ENCODE measurements around the gene PRRX2.
"Not testable (repeated sequence)": the region's sequence is repeated elsewhere in the genome, so short reads cannot be mapped to it uniquely, and the experiment has no call there.

The PRRX2 gene

GRCh38 chr9:129731477-129732085, 66.1 kb downstream of the PRRX2 start:
- DNase-seq (ENCODE audit: low read depth in 2 of 2), result no peak

- DNase-seq (ENCODE audit: low read depth in 2 of 2), result no peak
Measured at GRCh38 chr9:129732100-129732499, 66.7 kb downstream of the PRRX2 start.

- DNase-seq (ENCODE audit: low read depth in 2 of 2), result no peak
Measured at GRCh38 chr9:129732946-129733631, 67.6 kb downstream of the PRRX2 start.

DNA sequence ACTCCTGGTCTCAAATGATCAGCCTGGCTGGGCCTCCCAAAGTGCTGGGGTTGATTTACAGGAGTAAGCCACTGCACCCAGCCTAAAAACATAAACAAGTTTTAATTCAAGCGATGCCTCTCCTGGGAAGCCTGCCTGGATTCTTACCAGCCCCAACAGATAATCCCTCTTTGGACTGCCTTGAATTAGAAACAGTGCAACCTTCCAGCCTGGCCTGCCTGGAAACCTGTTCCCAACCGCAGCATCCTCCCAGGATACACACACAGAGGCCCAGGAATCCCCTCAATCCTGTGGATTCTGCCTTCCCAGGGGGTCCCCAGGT, 68.1 kb downstream of the PRRX2 start:
- DNase-seq (ENCODE audit: low read depth in 2 of 2), result no peak

GRCh38 chr9:129735546-129735945, 70.1 kb downstream of the PRRX2 start:
- DNase-seq (ENCODE audit: low read depth in 2 of 2), result no peak

GRCh38 chr9:129736334-129736733, 70.9 kb downstream of the PRRX2 start:
- DNase-seq (ENCODE audit: low read depth in 2 of 2), result no peak

GRCh38 chr9:129737479-129738274, 72.2 kb downstream of the PRRX2 start:
- peak; percentile 74 to 83 for DNase-seq (ENCODE audit: low read depth in 2 of 2)

GRCh38 chr9:129739432-129739831, 74.0 kb downstream of the PRRX2 start:
- no peak for DNase-seq (ENCODE audit: low read depth in 2 of 2)

DNA sequence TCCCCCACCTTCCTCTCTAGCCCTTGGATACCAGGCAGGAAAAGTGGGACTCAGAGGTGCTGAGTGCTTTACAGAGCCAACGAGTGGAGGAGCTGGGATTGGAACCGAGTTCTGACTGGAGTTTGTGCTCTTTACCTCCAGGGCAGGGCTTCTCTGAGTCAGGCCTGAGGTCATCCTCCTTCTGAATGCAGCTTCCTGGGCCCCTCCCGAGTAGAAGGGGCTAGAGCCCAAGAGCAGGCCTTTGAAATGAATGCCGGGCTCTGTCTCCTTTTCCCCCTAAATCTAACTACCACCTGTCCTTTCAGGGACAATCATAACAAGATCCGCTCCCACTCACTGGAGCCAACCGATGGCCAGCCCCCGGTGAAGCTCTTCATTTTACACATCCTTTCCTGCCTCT, 74.7 kb downstream of the PRRX2 start:
- no peak for DNase-seq (ENCODE audit: low read depth in 2 of 2)

DNA sequence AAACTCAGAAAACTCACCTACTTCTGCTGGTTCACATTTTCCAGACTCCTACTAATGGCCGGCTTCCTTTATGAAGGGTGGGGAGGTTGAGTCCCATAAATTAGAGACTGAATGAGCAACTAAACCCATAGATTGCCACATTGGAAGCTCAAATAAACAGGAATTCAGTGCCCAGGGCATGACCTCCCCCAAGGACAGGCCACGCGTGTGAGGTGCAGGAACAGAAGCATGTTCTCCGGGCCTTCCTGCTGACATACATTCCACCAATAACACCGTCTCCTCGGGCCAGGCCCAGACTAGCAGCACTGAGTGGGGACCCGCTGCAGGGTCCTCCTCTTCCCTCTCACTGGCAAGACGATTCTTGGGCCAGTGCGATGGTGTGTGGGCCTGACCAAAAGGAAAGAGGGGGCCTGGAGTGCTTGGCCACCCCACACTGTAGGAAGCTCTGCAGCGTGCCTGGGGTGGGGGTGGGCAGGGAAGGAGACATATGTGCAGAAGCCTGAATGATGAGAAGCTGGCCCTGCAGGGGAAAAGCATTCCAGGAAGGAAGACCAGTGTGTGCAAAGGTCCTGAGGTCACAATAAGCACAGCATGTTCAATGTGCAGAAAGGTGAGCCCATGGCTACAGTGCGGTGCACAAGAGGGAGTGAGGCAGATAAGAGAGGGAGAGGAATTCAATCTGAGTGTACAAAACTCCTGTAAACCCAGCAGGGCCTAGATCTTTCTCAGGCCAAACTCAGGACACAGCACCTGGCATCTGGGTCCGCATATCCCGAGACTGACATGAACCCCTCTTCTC, 75.4 kb downstream of the PRRX2 start:
- DNase-seq (ENCODE audit: low read depth in 2 of 2), result no peak

DNA sequence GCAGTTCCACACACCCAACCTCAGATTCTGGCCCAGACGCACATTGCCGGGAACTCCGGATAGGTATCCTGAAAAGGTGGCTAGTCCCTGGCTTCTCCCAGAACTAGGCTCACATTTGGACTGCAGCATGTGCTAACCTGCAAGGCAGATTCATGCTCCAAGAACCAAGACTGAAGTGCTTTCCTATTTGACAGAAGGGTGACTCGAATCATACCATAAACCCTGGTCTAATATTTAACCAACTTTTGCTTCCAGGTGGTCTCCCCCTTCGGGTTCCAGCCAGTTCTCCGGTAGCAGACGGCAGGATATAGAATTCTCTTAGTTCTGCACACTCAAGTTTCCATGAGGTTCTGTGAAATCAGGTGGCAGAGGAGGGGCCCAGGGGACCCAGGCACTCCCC, 79.8 kb downstream of the PRRX2 start:
- DNase-seq (ENCODE audit: low read depth in 2 of 2), result no peak

GRCh38 chr9:129746092-129746777, 80.8 kb downstream of the PRRX2 start:
- no peak for DNase-seq (ENCODE audit: low read depth in 2 of 2)

DNA sequence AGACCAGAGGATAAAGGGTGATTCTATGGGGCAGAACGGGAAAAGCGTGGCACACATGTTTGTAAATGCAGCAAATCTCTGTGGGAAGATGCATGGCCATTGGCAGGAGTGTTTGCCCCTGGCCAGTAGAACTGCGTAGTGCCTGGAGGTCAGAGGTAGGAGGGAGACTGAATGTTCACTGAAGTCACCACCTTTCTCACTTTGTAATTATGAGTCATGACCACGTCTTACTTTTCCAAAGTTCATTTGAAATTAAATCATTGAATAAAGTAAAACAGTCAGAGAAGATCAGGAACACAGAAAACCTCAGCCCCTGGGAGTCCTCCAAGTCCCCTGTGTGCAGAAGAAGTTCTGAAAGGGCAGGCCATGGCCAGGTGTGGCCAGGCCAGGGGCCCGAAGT, 82.8 kb downstream of the PRRX2 start:
- DNase-seq (ENCODE audit: low read depth in 2 of 2), result no peak

GRCh38 chr9:129749052-129749451, 83.6 kb downstream of the PRRX2 start:
- DNase-seq (ENCODE audit: low read depth in 2 of 2), result not testable (repeated sequence)

DNA sequence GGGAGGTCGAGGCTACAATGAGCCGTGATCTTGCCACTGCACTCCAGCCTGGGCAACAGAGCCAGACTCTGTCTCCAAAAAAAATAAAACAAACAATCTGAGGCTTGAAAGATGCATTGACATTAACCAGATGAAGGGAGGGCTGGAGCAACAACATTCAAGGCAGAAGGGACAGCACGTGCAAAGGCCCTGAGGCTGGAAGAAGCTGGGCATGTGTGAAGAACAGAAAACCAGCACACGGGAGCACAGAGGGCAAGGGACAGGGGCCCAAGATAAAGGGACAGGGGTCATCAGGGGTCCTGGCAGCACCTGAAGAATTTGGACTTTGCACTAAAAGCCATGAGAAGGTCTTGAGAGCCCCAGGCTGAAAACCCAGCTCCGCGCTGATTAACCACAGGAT, 84.1 kb downstream of the PRRX2 start:
- DNase-seq (ENCODE audit: low read depth in 2 of 2), result no peak

DNA sequence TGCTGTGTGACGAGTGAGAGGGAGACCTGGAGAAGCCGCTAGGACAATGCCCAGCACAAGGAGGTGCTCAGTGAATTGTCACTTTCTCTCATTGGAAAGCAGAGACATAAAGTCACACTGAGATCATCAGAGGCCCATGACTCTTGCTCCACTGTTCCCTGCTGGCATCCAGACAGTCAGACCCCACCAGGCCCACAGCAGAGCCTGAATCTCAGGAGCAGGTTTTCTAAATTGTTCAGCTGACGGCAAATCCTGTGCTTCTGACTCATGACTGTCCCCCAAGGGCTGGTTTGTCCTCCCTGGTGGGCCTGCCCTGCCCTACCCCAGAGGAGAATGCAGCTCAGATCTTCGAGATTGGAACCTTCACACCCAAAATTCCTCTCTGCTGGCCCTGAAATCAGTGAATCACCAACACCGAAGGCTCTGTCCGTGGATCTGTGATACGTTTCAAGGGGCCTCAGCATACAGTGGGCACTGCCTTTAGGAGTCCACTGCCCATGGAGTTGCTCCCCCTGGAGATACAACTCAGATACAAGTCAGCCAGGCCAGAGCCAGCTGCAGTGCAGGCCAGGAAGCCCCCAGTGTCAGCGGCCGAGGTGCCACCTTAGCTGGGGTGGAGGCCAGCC, 84.7 kb downstream of the PRRX2 start:
- no peak for DNase-seq (ENCODE audit: low read depth in 2 of 2)

DNA sequence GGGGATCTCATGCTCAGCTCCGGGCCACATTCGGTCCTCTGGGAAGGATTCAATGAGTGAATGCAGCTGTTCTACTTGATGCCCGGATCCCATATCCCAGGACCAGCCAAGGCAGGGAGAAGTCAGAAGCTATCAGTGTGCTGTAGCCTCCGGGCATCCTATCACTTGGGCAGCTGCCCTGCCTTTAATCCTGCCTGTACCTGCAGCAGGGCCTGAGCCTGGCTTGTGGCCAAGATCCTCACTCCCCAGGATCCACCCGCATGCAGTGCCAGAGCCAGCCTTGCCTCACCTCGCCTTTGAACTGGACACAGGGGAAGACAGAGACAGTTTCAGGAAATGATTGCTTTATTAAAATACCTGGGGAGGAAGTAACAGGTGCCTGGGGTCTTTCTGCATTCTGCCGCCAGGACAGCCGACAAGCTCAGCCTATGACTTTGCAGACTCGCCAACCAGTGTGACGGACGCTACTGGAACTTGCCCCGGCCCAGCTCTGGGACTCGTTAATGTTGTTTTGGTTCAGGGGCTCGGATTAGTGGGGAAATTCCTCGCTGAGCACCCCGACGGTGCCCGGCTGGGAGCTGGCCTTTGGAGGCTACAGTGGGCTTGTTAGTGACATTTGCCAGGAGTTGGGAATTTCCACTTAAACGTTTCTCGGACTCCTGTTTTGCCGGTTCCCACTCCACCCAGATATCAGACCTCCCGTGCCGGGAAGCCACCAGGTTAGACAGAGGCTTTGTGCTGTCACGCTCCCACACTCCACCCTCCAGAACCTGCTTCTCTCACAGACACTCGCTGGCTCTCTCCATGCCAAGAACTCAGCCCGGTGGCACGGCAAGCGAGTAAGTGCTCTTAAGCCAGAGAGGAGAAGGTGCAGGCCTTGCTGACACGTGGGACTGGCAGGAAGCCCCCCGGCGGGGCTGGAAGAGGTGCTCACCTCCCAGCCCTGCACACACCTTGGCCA, 86.7 kb downstream of the PRRX2 start:
- no peak for DNase-seq (ENCODE audit: low read depth in 2 of 2)

GRCh38 chr9:129752900-129753729, 87.7 kb downstream of the PRRX2 start, which contains the start of gene PTGES:
TSS of gene PTGES (minus strand) at chr9:129753042. CDS start at chr9:129753012, 30 bp downstream.
- peak; percentile 23 to 52 for DNase-seq (ENCODE audit: low read depth in 2 of 2)

- DNase-seq (ENCODE audit: low read depth in 2 of 2), result no peak
Measured at GRCh38 chr9:129755151-129755550, 89.7 kb downstream of the PRRX2 start.
